HG03575 (cell line): Measurements from ENCODE around the gene PACS2.
"Not testable (repeated sequence)": the region's sequence is repeated elsewhere in the genome, so short reads cannot be mapped to it uniquely, and the experiment has no call there.

ENCODE experiments used
- ATAC-seq: cut with Tn5 transposase; IDR thresholded peaks from one replicate; pipeline ENCODE4 v1.9.1; 2021; ENCODE audit not compliant: unreplicated experiment, insufficient number of reproducible peaks, low FRiP score; ENCODE audit errors: extremely low read depth

PACS2 gene

DNA sequence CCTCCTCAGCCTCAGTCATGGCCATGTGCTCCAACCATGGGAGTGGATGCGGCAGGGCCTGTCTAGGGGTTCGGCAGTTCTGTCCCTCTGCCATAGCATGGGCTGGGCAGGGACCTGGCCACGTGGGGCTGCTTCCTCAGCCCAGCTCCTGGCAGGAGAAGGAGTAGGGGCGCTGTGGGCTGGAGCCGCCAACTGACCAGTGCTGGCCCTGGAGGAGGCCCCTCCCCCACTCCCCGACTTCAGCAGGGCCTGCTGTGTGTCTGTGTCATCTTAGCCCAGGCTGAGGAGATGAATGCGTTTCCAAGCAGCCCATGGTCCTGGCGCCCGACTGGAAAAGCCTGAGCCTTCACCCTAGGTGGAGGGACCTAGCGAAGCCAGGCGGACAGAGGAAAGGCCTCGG lies 2.7 kb upstream of the PACS2 start:
- no peak for ATAC-seq

DNA sequence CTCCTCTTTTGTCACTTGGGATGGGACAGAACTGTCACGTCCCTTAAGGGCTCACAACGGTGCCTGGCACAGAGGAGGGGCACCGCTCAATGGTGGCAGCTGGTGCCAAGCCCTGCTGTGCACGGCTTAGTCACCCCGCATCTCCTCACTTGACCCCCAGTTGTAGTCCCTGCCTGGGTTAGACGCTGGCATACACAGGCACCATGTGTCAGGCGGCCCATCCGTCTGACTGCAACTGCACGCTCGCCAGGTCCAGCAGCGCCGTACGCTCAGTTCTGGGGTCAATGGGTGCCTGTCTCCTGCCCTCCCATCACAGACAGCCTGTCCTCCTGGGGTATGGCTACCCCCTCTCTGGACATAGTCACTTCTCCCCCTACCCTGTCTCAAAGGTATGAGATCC lies 1.6 kb upstream of the PACS2 start:
- no peak for ATAC-seq

DNA sequence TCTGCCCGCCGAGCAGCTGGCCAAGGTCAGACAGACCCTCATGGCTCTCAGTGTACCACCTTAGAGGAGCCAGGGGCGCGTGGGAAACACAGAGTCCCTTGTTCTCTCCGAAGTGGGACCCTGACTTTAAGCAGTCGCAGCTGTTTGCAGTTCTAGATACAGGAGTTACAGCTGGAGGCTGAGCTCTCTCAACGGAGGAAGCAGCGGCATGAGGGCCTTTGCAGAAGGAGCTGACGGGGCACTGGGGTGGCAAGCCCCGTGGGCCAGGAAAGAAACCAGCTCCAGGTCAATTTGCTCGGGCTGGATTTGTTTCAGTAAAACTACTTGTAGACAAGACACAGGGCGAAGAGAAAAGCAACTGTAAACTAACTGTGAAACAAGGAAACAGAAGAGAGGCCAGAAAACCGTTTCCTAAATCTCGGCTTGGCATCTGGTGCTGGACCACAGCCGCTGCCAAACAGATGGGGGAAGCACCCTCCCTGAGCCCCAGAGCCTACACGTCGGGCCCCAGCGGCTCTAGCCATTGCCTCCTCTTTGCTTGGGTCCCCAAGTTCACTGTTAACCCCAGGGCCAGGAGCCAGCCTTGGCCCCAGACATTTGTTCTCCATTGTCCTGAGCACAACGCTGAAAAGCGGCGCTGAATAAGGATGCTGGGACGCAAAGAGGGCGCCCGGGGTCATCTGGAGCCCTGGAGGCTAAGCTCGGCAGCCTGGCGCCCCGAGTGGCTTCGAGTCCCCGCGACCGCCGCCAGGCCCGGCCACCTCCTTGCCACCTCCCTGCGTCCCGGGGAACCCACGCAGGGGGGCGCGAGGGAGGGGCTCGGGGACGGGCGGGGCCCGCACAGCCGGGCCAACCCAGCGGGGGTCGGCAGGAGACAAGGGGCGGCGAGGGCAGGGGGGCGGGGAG lies 914 bp upstream of the PACS2 start:
- ATAC-seq = no peak

DNA sequence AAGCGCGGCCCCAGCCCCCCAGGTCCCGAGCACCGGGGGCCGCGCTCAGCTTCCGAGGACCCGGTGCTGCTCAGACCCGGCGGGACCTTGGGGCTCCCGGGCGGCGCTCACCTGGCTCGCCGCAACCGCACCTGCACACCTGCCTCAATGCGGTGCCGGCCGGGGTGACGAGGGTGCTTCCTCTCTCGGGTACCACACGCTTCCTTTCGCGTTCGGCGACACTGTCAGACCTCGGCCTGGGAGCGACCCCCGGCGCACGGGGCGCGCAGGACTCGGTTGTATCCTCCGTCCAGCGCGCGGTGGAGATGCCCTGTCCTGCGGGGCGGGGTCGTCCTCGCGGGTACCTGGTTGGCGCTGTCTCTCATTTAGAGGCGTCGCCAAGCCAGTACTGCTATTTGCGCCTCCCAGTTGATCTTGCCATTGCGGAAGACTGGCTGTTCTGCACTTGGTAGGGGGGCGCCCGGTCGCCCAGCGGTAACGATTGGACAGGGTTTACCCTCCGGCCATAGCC lies 718 bp downstream of the PACS2 start:
- ATAC-seq = no peak

DNA sequence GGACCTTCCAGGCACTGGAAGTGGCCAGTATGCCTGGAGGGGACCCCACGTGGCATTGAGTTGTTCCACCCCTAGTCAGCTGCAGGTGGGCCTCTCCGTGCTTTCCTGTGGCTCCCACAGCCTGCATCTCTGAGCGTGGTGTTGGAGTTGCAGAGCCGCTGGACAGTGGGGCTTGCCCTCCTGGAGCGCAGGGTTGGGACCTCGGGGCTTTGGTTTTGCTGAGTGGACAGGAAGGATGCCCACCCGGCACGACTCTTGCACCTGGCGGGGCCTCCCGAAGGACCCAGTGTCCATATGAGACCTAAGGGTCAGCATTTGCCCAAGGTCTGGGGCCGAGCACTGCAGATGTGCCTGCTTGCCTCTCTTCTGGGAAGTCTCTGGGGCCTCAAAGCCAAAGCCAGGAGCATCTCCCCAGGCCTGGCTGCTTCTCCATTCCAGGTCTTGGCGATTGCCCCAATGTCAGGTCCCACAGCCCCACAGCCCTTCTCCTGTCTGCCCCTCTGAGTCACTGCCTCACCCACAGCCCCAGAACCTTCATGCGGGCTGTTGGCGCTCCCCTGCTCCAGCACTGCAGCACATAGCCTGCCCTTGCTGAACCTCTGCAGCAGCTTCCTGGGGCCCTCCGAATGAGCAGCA lies 1.5 kb downstream of the PACS2 start:
- no peak for ATAC-seq

DNA sequence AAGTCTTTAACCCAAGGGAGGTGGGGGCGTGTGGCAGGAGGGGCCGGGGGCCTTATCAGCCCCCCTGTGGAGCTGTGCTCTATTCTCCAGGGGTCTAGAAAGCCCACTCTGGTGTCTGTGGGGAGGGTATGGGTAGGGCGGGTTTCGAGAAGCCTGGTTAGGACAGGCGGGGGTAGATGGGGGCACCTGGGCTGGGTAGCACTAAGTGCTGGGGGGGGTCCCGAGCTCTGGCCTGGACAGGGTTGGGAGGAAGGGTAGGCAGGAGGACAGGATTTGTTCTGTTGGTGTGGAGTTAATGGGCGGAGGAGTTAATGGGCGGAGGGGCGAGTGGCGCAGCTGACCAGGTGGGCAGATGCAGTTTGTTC lies 2.0 kb downstream of the PACS2 start:
- no peak for ATAC-seq

DNA sequence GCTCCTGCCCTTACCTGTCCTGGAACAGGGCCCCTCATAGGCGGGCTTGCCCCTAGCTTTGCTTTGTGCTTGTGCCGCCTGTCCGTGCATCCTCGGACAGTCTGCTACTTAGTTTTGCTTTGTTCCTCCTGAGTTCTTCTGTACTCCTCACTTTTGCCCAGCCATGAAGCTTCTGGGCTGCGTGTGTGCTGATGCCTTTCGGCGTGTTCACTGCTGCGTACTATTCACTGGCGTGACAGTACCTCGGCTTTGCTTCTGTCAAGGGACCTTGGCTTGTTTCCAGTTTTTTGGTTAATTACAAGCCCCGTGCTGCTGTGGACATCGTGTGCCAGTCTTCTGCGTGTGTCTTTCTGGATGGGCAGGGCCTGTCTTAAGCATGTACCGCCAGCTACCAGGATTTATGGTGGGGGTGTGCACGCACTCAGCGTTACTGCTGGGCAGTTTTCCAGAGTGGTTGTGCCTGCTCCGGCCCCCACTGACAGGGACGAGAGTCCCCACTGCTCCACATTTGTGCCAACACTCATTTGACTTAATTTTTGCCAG lies 2.5 kb downstream of the PACS2 start:
- no peak for ATAC-seq

DNA sequence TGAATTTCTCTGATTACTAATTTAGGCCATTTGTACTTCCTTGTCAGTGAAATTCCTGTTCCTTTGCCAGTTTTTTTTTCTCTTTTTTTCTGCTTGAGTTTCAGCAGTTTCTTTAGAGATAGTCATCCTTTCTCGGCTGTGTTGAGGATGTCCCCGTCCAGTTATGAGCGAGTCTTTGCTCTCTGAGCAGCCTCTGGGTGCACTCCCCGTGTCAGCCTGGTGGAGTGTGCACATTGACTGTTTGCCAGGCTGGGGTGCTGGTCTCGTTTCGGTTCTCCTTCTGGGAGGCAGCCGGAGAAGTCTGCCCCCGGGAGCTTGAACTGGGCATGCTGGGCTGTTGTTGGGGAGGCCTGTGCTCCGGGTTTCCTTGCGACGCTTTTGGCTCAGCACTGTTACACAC lies 3.0 kb downstream of the PACS2 start:
- ATAC-seq = no peak

DNA sequence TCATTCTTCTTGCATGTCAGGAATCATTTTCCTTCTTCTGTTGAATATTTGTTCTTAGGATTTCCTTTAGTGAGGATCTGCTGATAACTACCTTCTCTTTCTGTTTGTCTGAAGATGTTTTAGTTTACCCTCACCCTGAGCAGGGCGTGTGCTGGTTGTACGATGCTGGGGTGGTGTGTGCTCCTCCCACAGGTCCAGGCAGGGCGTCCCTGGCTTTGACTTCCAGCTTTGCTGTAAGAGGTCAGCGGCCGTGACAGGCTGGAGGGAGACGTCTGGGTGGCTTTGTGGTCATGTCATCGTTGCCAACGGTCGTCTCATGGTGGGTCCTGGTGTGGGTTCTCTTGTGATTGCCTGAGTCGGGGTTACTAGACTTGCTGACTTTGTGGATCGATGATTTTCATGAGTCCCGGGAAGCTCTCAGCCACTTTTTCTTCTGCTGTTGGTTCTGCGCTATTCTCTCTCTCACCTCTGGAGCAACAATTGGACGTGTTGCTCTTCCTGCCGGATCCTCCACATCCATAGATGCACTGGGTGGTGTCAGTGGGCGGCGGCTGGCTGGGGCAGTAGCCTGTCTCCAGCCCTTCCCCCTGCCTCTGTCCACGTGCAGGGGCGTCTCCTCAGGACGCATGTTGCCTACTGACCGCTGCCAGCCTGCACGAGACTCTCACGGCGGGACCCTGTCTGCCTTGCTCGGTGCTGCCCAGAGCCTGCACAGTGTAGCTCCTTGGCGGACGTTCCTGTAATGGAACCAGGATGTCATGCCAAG lies 8.4 kb downstream of the PACS2 start:
- ATAC-seq = no peak

DNA sequence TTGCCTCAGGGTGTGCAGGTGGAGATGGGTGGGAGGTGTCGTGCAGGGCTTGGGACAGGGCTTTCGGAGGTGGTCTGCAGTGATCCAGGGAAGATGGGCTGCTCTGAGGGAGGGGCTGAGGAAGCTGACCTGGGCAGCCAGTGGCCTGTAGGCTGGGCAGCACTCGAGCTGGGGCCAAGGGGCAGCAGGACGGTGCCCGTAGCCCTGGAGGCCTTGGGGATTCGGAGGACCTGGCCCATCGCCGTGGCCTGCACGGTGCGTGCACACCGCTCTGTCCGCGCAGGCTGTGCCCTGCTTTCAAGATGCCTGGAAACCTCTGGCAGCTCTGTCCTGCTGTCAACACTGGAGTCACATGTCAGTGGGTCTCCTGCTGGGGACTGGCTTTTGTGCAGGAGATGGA lies 9.1 kb downstream of the PACS2 start:
- no peak for ATAC-seq

DNA sequence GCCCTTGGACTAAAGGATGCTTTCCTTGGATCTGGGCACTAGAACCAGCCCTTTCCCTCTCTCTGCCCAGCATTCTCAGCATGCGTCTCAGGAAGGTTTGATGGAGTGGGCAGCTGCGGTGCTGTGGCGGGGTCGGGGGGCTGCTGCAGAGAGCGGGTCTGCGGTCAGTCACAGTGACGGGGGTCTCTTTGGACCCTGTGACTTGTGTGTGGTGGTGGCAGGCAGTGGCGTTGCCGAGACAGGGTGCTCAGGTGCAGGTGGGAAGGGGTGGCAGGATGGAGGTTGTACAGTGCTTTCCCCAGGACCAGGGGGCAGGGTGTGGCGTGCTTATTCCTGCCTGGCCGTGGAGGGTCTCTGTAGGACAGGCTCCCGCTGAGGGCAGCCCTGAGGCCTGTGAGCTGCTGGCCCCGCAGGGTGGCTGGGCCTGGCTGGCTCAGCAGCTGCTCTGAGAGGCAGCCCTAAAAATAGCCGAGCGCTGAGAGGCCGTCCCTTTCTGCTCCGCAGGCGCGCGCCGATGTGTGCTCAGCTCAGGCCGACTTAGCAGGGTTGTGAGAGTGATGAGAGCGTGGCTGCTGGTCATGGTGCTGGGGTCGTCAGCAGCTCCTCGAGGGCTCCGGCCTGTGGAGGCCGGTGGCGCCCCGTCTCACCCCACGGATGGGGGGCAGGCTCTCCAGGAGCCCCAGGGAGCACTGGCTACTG lies 9.7 kb downstream of the PACS2 start:
- no peak for ATAC-seq

DNA sequence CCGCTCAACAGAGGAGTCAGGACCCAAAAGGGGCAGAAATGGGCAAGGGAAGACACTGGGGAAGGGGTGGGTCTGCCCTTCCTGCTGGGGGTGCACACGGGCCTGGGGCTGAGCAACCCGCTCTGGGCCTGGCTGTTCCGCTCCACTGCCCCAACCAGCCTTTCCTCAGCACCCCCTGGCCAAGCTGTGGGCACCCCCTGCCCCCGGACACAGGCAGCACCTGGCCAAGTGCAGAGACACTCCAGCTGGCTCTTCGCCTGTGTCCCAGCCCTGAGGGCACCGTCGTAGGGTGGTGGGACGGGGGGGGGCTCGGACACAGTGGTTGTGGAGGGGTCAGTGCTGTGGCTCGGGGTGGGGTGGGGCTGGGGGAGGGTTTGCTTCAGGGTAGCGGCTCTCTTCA lies 10.3 kb downstream of the PACS2 start:
- no peak for ATAC-seq

DNA sequence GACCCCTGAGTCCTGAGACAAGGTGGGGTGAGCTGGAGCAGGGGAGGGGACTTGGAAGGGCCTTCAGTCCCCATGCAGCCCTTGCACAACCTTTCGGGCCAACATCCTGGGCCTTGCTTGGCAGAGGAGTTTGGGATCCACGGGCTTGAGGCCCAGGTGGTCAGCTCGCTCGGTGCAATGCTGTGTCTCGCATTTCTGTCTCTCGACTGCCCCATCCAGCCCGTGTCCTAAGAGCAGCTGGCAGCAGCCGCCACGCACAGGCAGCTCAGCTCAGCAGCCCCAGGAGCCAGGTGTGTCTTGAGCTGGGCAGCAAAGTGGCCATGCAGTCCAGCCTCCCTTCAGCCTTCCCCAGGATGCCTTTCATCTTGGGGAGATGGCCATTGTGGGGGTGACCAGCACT lies 10.8 kb downstream of the PACS2 start:
- no peak for ATAC-seq

DNA sequence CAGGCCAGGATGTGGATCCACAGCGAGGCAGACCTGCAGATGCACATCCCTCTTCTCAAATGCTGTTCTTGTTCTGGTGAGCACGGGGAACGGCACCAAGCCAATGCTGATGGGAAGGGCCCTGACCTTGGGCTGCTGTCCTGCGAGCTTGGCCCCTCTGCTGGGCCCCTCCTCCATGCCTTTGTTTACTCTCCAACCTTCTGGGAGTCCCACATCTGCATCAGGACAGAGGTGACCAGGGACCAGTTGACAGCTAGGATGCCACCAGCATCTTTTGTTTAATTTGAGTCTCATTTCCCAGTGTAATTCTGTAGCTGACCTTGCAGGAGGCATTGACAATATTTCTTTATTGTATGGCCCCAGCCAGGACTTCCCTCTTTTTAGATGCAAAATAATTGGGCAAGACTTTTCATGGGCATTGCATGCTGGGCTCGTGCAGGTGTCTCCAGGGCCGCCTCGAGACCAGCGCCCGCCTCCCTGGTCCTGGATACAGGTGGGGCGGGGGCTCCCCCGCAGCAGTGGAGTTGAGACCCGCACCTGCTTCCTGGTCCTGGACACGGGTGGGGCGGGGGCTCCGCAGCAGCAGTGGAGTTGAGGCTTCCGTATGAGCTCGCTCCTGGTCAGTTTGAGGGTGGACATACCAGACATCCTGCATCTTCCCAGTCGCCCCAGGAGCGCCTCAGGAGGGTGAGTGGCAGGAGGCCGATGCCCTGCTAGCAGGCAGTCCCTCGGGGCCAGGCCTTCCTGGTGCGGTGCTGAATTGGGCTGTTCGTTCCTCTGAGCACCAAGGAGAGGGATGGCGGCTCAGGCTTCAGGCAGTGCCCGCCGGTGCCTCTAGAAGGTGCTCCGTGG lies 11.4 kb downstream of the PACS2 start:
- ATAC-seq = no peak

DNA sequence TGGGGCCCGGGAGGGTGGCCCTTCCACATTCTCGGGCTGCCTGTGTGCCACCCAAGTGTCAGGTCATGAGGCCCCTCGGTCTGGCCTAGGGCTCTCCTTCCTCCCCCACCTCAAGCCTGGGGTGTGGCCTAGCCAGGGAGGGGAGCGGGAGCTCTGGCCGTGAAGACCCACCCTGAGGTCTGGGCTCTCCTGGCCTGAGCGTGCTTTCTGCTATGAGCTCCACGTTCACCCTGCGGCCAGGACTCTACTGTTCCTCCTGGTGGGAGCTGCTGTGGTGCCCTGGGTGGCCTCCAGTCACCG lies 12.0 kb downstream of the PACS2 start:
- no peak for ATAC-seq

DNA sequence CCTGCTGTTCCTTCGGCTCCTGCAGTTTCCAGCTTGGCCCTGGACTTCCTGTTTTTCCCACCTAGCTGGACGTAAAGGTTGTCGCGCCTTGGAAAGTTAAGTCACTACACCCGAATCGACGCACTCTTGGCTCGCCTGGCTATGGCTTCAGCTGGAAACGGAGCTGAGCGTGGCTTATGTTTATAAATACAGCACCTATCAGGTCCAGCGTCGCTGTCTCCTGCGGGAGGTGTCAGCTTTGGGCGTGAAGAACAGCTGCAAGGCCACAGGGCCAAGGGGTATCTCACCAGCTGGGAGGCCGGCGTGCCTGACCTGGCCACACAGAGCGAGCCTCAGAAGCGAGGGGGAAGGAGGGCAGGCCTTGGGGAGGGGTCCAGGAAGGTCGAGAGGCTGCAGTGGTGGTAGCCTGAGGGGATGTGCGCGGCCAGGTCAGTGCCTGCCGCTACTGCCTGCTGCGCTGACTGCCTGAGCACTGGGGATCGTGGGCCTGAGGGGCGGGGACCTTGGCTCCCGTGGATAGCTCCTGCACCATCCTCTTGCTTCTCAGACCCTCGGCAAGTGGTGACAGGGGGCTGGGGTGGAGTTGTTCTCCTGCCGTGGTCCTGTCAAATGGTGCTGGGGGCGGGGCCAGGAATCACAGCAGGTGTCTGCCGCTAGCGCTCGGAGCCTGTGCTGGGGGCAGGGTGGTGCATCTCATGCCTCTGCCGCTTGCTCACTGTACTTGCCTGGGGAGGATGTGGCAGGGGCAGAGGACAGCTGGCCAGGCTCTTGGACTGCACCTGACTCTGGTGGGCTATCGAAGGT lies 12.5 kb downstream of the PACS2 start:
- no peak for ATAC-seq

DNA sequence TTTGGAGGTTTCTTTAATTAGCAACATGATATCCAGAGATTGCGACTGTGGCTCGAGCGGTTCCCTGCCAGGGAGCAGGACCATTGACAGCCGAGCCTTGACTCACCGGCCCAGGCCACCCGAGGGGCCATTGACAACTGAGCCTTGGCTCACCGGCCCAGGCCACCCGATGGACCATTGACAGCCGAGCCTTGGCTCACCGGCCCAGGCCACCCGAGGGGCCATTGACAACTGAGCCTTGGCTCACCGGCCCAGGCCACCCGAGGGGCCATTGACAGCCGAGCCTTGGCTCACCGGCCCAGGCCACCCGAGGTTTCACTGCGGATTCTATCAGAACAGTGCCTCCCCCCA lies 13.1 kb downstream of the PACS2 start:
- ATAC-seq = not testable (repeated sequence)
